ENCODE results near the gene SP140L. TPM values are rescaled to one million over a fixed set of nuclear protein-coding genes. Genes with fewer than 3 reads are reported as not detected.

The SP140L gene
- total and polyA plus RNA-seq, 2 experiments from 2014 or later: 8.0 to 11.5 TPM

GRCh38 chr2:230312638-230313037, 14.4 kb upstream of the SP140L start:
- in situ Hi-C loops (cut with MboI): no loop called here
- Histone ChIP-seq H2AFZ (no peak overlapping the region), H3K27me3 (replicated peaks; ENCODE audit: insufficient read depth) (no peaks in the 10 kb centered on the region)

GRCh38 chr2:230317366-230317765, 9.6 kb upstream of the SP140L start:
- Histone ChIP-seq H3K9ac (no peak overlapping the region), H3K4me2 (ENCODE audit: unreplicated experiment) (no peak overlapping the region), H3F3A (ENCODE audit: insufficient read depth) (no peaks in the 10 kb centered on the region), H2AFZ (no peak overlapping the region), H3K79me2 (ENCODE audit: insufficient read depth) (no peaks in the 10 kb centered on the region), H4K20me1 (ENCODE audit: insufficient read depth) (no peaks in the 10 kb centered on the region), H3K27me3 (replicated peaks; ENCODE audit: insufficient read depth) (no peaks in the 10 kb centered on the region), H3K9me2 (ENCODE audit: insufficient read depth) (no peaks in the 10 kb centered on the region), H3K4me1 (ENCODE audit: insufficient read depth) (0 out of 2 replicates have a peak, but pooled peaks cover 4% of the 10 kb centered on the region), H3K27ac (no peak overlapping the region), H3K36me3 (ENCODE audit: low read depth) (no peaks in the 10 kb centered on the region), H3K9me3 (ENCODE audit: low read depth) (no peaks in the 10 kb centered on the region), H3K4me3 (no peak overlapping the region)
- 34 to 38% methylated on average over 3 of the region's 3 CpGs for WGBS, 2 experiments (ENCODE audit: low coverage in 1 of 2, low lambda C conversion rate in 2 of 2, missing lambda C conversion rate in 2 of 2)
- in situ Hi-C loops (cut with MboI): no loop called here
- DNase-seq: no peak
- TF ChIP-seq EZH2phosphoT487 (IDR thresholded peaks at IDR 0.05; ENCODE audit: insufficient read depth, low read depth) (no peak), EZH2 (IDR thresholded peaks at IDR 0.05; ENCODE audit: insufficient read depth, poor library complexity, severe bottlenecking) (no peak)

More at GRCh38 chr2:230312638-230313037, 14.4 kb upstream of the SP140L start:
- no peak for TF ChIP-seq EZH2 (IDR thresholded peaks at IDR 0.05; ENCODE audit: insufficient read depth, poor library complexity, severe bottlenecking)
- no peak for TF ChIP-seq EZH2phosphoT487 (IDR thresholded peaks at IDR 0.05; ENCODE audit: insufficient read depth, low read depth)
- Histone ChIP-seq H3K36me3 (ENCODE audit: low read depth) (no peaks in the 10 kb centered on the region), H3K4me1 (ENCODE audit: insufficient read depth) (0 out of 2 replicates have a peak, but pooled peaks cover 7% of the 10 kb centered on the region), H3F3A (ENCODE audit: insufficient read depth) (no peaks in the 10 kb centered on the region), H4K20me1 (ENCODE audit: insufficient read depth) (no peaks in the 10 kb centered on the region), H3K4me3 (no peak overlapping the region), H3K79me2 (ENCODE audit: insufficient read depth) (no peaks in the 10 kb centered on the region), H3K9ac (no peak overlapping the region), H3K9me3 (ENCODE audit: low read depth) (no peaks in the 10 kb centered on the region), H3K27ac (no peak overlapping the region), H3K9me2 (ENCODE audit: insufficient read depth) (no peaks in the 10 kb centered on the region), H3K4me2 (ENCODE audit: unreplicated experiment) (no peak overlapping the region)
- 57 to 69% methylated on average over 2 of the region's 2 CpGs for WGBS, 2 experiments (ENCODE audit: low coverage in 1 of 2, low lambda C conversion rate in 2 of 2, missing lambda C conversion rate in 2 of 2)
- peak; percentile 52 for DNase-seq

GRCh38 chr2:230318190-230319121, 8.5 kb upstream of the SP140L start:
- Histone ChIP-seq H4K20me1 (ENCODE audit: insufficient read depth) (no peaks in the 10 kb centered on the region), H3K4me2 (ENCODE audit: unreplicated experiment) (no peak overlapping the region), H3K4me1 (ENCODE audit: insufficient read depth) (no peaks in the 10 kb centered on the region), H3K36me3 (ENCODE audit: low read depth) (no peaks in the 10 kb centered on the region), H3K9me2 (ENCODE audit: insufficient read depth) (no peaks in the 10 kb centered on the region), H3K9me3 (ENCODE audit: low read depth) (no peaks in the 10 kb centered on the region), H3K27ac (no peak overlapping the region), H3F3A (ENCODE audit: insufficient read depth) (no peaks in the 10 kb centered on the region), H3K4me3 (no peak overlapping the region), H3K27me3 (replicated peaks; ENCODE audit: insufficient read depth) (no peaks in the 10 kb centered on the region), H3K79me2 (ENCODE audit: insufficient read depth) (no peaks in the 10 kb centered on the region), H2AFZ (no peak overlapping the region), H3K9ac (no peak overlapping the region)
- in situ Hi-C loops (cut with MboI): no loop called here
- 59 to 60% methylated on average over 6 of the region's 6 CpGs for WGBS, 2 experiments (ENCODE audit: low coverage in 1 of 2, low lambda C conversion rate in 2 of 2, missing lambda C conversion rate in 2 of 2)
- TF ChIP-seq EZH2phosphoT487 (IDR thresholded peaks at IDR 0.05; ENCODE audit: insufficient read depth, low read depth) (no peak), EZH2 (IDR thresholded peaks at IDR 0.05; ENCODE audit: insufficient read depth, poor library complexity, severe bottlenecking) (no peak)
- no peak for DNase-seq

GRCh38 chr2:230319211-230319862, 7.7 kb upstream of the SP140L start:
- DNase-seq: no peak
- Histone ChIP-seq H3K4me1 (ENCODE audit: insufficient read depth) (no peaks in the 10 kb centered on the region), H3F3A (ENCODE audit: insufficient read depth) (no peaks in the 10 kb centered on the region), H3K27me3 (replicated peaks; ENCODE audit: insufficient read depth) (no peaks in the 10 kb centered on the region), H2AFZ (no peak overlapping the region), H3K9me2 (ENCODE audit: insufficient read depth) (no peaks in the 10 kb centered on the region), H3K36me3 (ENCODE audit: low read depth) (no peaks in the 10 kb centered on the region), H4K20me1 (ENCODE audit: insufficient read depth) (no peaks in the 10 kb centered on the region), H3K9ac (no peak overlapping the region), H3K4me2 (ENCODE audit: unreplicated experiment) (no peak overlapping the region), H3K27ac (no peak overlapping the region), H3K9me3 (ENCODE audit: low read depth) (no peaks in the 10 kb centered on the region), H3K79me2 (ENCODE audit: insufficient read depth) (no peaks in the 10 kb centered on the region), H3K4me3 (no peak overlapping the region)
- 74% methylated on average over 5 of the region's 5 CpGs for WGBS, 2 experiments (ENCODE audit: low coverage in 1 of 2, low lambda C conversion rate in 2 of 2, missing lambda C conversion rate in 2 of 2)
- in situ Hi-C loops (cut with MboI): no loop called here
- TF ChIP-seq EZH2 (IDR thresholded peaks at IDR 0.05; ENCODE audit: insufficient read depth, poor library complexity, severe bottlenecking): no peak
- no peak for TF ChIP-seq EZH2phosphoT487 (IDR thresholded peaks at IDR 0.05; ENCODE audit: insufficient read depth, low read depth)
